B cell (primary cell): ENCODE results near the gene PAFAH2. TPM values are rescaled to one million over a fixed set of nuclear protein-coding genes. Genes with fewer than 3 reads are reported as not detected.
A peak's percentile ranks its signal among the peaks of the same experiment; 100 is the strongest.

Experiments used
- ATAC-seq: fragments of 200-7000 bp; cut with Tn5 transposase; one replicate; pipeline ENCODE4 v1.10.0; 2021; ENCODE audit warnings: low read depth, mild to moderate bottlenecking, moderate number of reproducible peaks, moderate library complexity
- CTCF ChIA-PET: fragments of 350-600 bp; sonication (Branson Sonifier 250); formaldehyde crosslinking; loops from one replicate; lab custom pipeline; 2021; ENCODE audit warnings: antibody characterized with exemption, inconsistent platforms; lab: Charles Lee
- POLR2A ChIA-PET: fragments of 350-600 bp; sonication (Branson Sonifier 250); formaldehyde crosslinking; loops from one replicate; lab custom pipeline; 2021; ENCODE audit warnings: antibody characterized with exemption; lab: Charles Lee
- DNase-seq: peaks from one replicate; pipeline ENCODE4 v3.0.0; 2013
- H2AFZ ChIP-seq: 2 replicates; pipeline ENCODE4 v1.6.1; 2012; ENCODE audit warnings: mild to moderate bottlenecking, low read depth, low read length; ENCODE audit not compliant: insufficient read depth, poor library complexity, severe bottlenecking
- H3K27ac ChIP-seq, 2 donors: 1 replicate in 1 of 2; 2 replicates in 1 of 2; pipeline ENCODE4 v1.5.1; 2012 to 2013; ENCODE audit warnings: low read length in 2 of 2, mild to moderate bottlenecking in 2 of 2, moderate library complexity in 1 of 2
- H3K27me3 ChIP-seq, 4 experiments: fragments of 200-600 bp in 1 of 4; sonication (generic) in 1 of 4; replicated peaks in 1 of 4; 1 replicate in 2 of 4; 2 replicates in 2 of 4; pipeline versions ENCODE4 v1.6.1 to v1.7.0; 2013 to 2016; ENCODE audit warnings: low read length in 3 of 4, mild to moderate bottlenecking in 2 of 4, mixed read lengths in 1 of 4, moderate library complexity in 1 of 4; ENCODE audit not compliant: insufficient read depth in 4 of 4, control insufficient read depth in 3 of 4; ENCODE audit errors: control extremely low read depth in 1 of 4
- H3K36me3 ChIP-seq, 2 experiments: replicated peaks in 1 of 2; 1 replicate in 1 of 2; 2 replicates in 1 of 2; pipeline versions ENCODE4 v1.6.1 to v1.7.1; 2013; ENCODE audit warnings: low read length in 1 of 2; ENCODE audit not compliant: insufficient read depth in 2 of 2, control insufficient read depth in 1 of 2; ENCODE audit errors: control extremely low read depth in 1 of 2, extremely low read depth in 1 of 2
- H3K4me1 ChIP-seq, 2 donors: fragments of 200-600 bp in 1 of 2; sonication (generic) in 1 of 2; 1 replicate in 1 of 2; 2 replicates in 1 of 2; pipeline versions ENCODE4 v1.5.1 to v1.6.1; 2013 to 2017; ENCODE audit warnings: low read length in 2 of 2; ENCODE audit not compliant: control insufficient read depth in 2 of 2, insufficient read depth in 2 of 2
- H3K4me2 ChIP-seq: replicated peaks from 2 replicates; pipeline ENCODE3; 2012; ENCODE audit warnings: mild to moderate bottlenecking, low read depth, low read length; ENCODE audit not compliant: poor library complexity, severe bottlenecking
- H3K4me3 ChIP-seq, 5 experiments: fragments of 200-600 bp in 1 of 5; sonication (generic) in 1 of 5; 1 replicate in 3 of 5; 2 replicates in 2 of 5; pipeline versions ENCODE4 v1.5.1 to v1.7.0; 2011 to 2016; ENCODE audit warnings: low read length in 4 of 5, mild to moderate bottlenecking in 4 of 5, low read depth in 2 of 5, control low read depth in 1 of 5, moderate library complexity in 1 of 5; ENCODE audit not compliant: insufficient read depth in 1 of 5; ENCODE audit errors: control extremely low read depth in 1 of 5, extremely low read depth in 1 of 5
- H3K79me2 ChIP-seq: fragments of 200-600 bp; sonication (generic); one replicate; pipeline ENCODE4 v1.6.0; 2016; ENCODE audit warnings: low read length; ENCODE audit not compliant: control insufficient read depth, insufficient read depth
- H3K9ac ChIP-seq: fragments of 200-600 bp; sonication (generic); 2 replicates; pipeline ENCODE4 v1.6.1; 2017; ENCODE audit warnings: mild to moderate bottlenecking, low read length, moderate library complexity
- H3K9me3 ChIP-seq, 3 donors: one replicate each; pipeline versions ENCODE4 v1.6.1 to v1.7.1; 2013; ENCODE audit warnings: low read length in 2 of 3; ENCODE audit not compliant: control insufficient read depth in 2 of 3, insufficient read depth in 1 of 3; ENCODE audit errors: control extremely low read depth in 1 of 3
- H4K20me1 ChIP-seq: 2 replicates; pipeline ENCODE4 v1.6.0; 2012; ENCODE audit warnings: mild to moderate bottlenecking, low read length; ENCODE audit not compliant: insufficient read depth, control insufficient read depth, poor library complexity, severe bottlenecking
- H3K27ac Mint-ChIP-seq: one replicate; pipeline ENCODE4 v1.8.0; 2021; ENCODE audit warnings: mixed read lengths
- H3K27me3 Mint-ChIP-seq: one replicate; pipeline ENCODE4 v1.8.0; 2021; ENCODE audit warnings: mixed read lengths
- H3K4me1 Mint-ChIP-seq: one replicate; pipeline ENCODE4 v1.8.0; 2021; ENCODE audit warnings: mixed read lengths
- H3K4me3 Mint-ChIP-seq: one replicate; pipeline ENCODE4 v1.8.0; 2021; ENCODE audit warnings: mixed read lengths
- H3K9me3 Mint-ChIP-seq: one replicate; pipeline ENCODE4 v1.8.0; 2022; ENCODE audit warnings: mixed read lengths; ENCODE audit not compliant: insufficient read depth
- EZH2 ChIP-seq: IDR thresholded peaks from 2 replicates; pipeline ENCODE4 v1.6.1; 2012; ENCODE audit warnings: borderline replicate concordance, low read depth, mild to moderate bottlenecking, moderate library complexity, low read length; ENCODE audit not compliant: insufficient read depth, poor library complexity, severe bottlenecking
- WGBS: methylation state at CpG from one replicate; pipeline ENCODE4 v1.1.5; 2013; ENCODE audit warnings: missing lambda C conversion rate; ENCODE audit not compliant: insufficient coverage; 5-methylcytosine and 5-hydroxymethylcytosine counted together
- intact Hi-C: fragments of 100-400 bp; cut with micrococcal nuclease; formaldehyde crosslinking; loops from one replicate; pipeline ENCODE4 v1.10.0; 2022
- polyA plus RNA-seq: library from polyadenylated mRNA; depleted of rRNA; stranded (reverse); fragments of >200 nt; gene quantifications from 2 replicates; pipeline ENCODE4 v1.2.3, GENCODE V29; 2012
- total RNA-seq, 2 donors: library from RNA; stranded (reverse); fragments of 120-200 nt in 1 of 2; gene quantifications; 1 replicate in 1 of 2; 2 replicates in 1 of 2; pipeline versions ENCODE4 v1.2.3 to v1.2.4, GENCODE V29; 2013 to 2022
- TF ChIP-seq, protein P1 (sequence below): fragments of 200-600 bp; IDR thresholded peaks from one replicate; pipeline ENCODE4 v1.8.0; 2022; ENCODE audit warnings: antibody characterized with exemption, mild to moderate bottlenecking

PAFAH2 gene
- total and polyA plus RNA-seq, 2 donors (not counting 1 experiment from before 2014, with no cell fraction given), result 5.1 to 8.8 TPM

DNA sequence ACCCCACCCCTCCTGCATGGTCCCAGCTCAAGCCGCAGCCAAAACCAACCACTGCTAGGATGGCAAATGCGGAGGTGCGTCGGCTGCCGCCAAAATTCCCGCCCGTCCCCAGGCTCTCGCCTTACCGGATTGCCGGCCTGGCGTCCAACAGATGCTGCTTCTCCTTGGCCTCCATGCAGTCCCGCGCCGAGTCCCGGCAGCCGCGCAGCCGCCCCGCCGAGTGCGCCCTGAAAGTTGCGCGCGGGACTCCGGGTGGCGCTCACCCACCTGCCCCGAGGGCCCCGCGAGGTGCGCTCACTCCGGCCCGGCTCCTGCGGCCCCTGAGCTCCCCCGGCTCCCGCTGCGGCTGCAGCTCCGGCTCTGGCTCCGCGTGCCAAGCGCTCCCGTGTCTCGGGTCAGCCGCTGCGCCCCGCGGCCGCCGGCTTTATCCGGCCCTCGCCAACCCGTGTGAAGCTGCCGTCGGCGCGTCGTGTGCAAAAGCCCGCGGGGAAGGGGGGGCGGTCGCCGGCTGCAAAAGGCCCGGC, 47.9 kb upstream of the PAFAH2 start, which contains the start of gene SLC30A2:
Gene SLC30A2 (minus strand): TSS at position 397 of the 524 bp plus-strand sequence. CDS start 222 bp downstream, at position 175.
- Histone ChIP-seq H3K4me2 (peak within 1 kb of the TSS; percentile 33), H3K79me2 (no peaks in the 10 kb centered on the region), H3K27ac (no peak within 1 kb of the TSS), H3K4me1 (peaks cover 0 to 3% of the 10 kb centered on the region in 2 donors), H3K9me3 (peaks cover 0 to 3% (median 0%) of the 10 kb centered on the region in 3 donors), H3K36me3 (no peaks in the 10 kb centered on the region), H3K27me3 (peaks cover 0 to 70% (median 22%) of the 10 kb centered on the region in 4 experiments), H3K4me3 (no peak within 1 kb of the TSS), H2AFZ (no peak within 1 kb of the TSS), H4K20me1 (no peaks in the 10 kb centered on the region), H3K9ac (no peak within 1 kb of the TSS)
- peaks cover 53% of the 10 kb centered on the region for H3K27me3 Mint-ChIP-seq
- TF ChIP-seq, protein P1, sequence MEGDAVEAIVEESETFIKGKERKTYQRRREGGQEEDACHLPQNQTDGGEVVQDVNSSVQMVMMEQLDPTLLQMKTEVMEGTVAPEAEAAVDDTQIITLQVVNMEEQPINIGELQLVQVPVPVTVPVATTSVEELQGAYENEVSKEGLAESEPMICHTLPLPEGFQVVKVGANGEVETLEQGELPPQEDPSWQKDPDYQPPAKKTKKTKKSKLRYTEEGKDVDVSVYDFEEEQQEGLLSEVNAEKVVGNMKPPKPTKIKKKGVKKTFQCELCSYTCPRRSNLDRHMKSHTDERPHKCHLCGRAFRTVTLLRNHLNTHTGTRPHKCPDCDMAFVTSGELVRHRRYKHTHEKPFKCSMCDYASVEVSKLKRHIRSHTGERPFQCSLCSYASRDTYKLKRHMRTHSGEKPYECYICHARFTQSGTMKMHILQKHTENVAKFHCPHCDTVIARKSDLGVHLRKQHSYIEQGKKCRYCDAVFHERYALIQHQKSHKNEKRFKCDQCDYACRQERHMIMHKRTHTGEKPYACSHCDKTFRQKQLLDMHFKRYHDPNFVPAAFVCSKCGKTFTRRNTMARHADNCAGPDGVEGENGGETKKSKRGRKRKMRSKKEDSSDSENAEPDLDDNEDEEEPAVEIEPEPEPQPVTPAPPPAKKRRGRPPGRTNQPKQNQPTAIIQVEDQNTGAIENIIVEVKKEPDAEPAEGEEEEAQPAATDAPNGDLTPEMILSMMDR, result no peak
- no peak for TF ChIP-seq EZH2
- POLR2A ChIA-PET, result no interaction called here
- CTCF ChIA-PET, result no interaction called here
- H3K9me3 Mint-ChIP-seq, result no peaks in the 10 kb centered on the region
- no peak for DNase-seq
- 3% methylated on average over 62 of the region's 62 CpGs for WGBS
- peaks cover 2% of the 10 kb centered on the region for H3K4me1 Mint-ChIP-seq
- ATAC-seq, result no peak
- intact Hi-C loops, result no loop called here
- no peak within 1 kb of the TSS for H3K27ac Mint-ChIP-seq
- H3K4me3 Mint-ChIP-seq, result no peak within 1 kb of the TSS

DNA sequence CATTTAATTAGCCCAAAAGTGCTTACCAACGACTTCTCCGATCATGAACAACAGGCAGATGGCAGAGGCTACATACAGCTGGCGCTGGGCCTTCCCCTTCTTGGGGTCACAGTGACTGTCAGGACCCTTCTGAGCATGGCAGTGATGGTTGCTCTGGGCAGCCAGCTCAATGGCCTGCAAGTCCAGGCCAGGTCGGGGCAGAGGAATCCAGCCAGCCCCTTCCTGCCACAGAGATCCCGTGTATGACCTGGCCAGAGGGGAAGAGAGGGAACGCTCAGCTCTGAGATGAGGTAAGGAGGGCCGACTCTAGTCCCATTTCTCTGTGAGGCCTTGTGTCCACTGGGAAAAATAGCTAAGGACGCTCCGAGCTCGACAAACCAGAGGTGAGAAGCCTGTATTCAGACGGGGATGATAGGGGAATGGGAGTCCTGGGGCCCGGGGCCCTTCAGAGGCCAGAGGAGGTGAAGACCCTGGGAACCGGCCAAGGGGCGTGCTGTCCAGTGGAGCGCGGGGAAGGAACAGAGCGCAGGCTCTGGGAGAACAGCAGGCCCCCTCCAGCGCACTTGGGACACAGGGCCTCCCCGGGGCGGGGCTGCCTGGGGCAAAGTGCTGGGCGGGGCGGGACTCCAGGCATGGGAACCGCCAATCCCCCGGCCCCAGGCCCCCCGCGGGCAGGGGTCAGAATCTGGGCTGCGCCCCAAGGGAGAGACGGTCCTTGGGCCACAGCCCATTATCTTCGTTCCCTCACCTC, 47.3 kb upstream of the PAFAH2 start:
- Histone ChIP-seq H2AFZ (no peak overlapping the region), H4K20me1 (no peaks in the 10 kb centered on the region), H3K4me2 (no peak overlapping the region), H3K9me3 (peaks cover 0 to 3% (median 0%) of the 10 kb centered on the region in 3 donors), H3K4me1 (peaks cover 0 to 3% of the 10 kb centered on the region in 2 donors), H3K27ac (no peak overlapping the region), H3K4me3 (no peak overlapping the region), H3K9ac (no peak overlapping the region), H3K27me3 (peaks cover 0 to 69% (median 22%) of the 10 kb centered on the region in 4 experiments), H3K79me2 (no peaks in the 10 kb centered on the region), H3K36me3 (no peaks in the 10 kb centered on the region)
- POLR2A ChIA-PET, result no interaction called here
- ATAC-seq (no peak), DNase-seq (no peak)
- Mint-ChIP-seq H3K27ac (no peak overlapping the region), H3K4me3 (no peak overlapping the region), H3K27me3 (peaks cover 51% of the 10 kb centered on the region), H3K4me1 (peaks cover 2% of the 10 kb centered on the region), H3K9me3 (no peaks in the 10 kb centered on the region)
- WGBS, result 32% methylated on average over 27 of the region's 29 CpGs
- intact Hi-C loops, result no loop called here
- CTCF ChIA-PET, result interaction anchor here (1.4 kb wide), 1 partner anchor 9 kb away, joined by 3 read pairs; no protein-coding TSS in a partner anchor
- no peak for TF ChIP-seq EZH2
- TF ChIP-seq, protein P1, result no peak
